Tibial artery (tissue), 4 donors: ENCODE data around the gene MMRN2.

Experiments used
- DNase-seq, 2 donors: peaks; one replicate each; pipeline ENCODE4 v3.0.0-alpha.2; 2019
- H3K27ac ChIP-seq, 2 donors: fragments of 200-600 bp; sonication (generic) in 1 of 2; 1 replicate in 1 of 2; 2 replicates in 1 of 2; pipeline ENCODE4 v1.5.1; 2018 to 2019; ENCODE audit warnings: mild to moderate bottlenecking in 1 of 2
- H3K27me3 ChIP-seq, 2 donors: fragments of 200-600 bp; sonication (generic) in 1 of 2; one replicate each; pipeline versions ENCODE4 v1.5.1 to v1.6.0; 2016 to 2019
- H3K36me3 ChIP-seq, 3 donors: fragments of 200-600 bp; sonication (generic) in 2 of 3; one replicate each; pipeline ENCODE4 v1.5.1; 2016 to 2019; ENCODE audit warnings: mild to moderate bottlenecking in 2 of 3
- H3K4me1 ChIP-seq, 4 donors: fragments of 200-600 bp; sonication (generic) in 2 of 4; 1 replicate in 3 of 4; 2 replicates in 1 of 4; pipeline ENCODE4 v1.5.1; 2016 to 2019
- H3K4me3 ChIP-seq, 2 donors: fragments of 200-600 bp; sonication (generic) in 1 of 2; 1 replicate in 1 of 2; 2 replicates in 1 of 2; pipeline ENCODE4 v1.5.1; 2018 to 2019; ENCODE audit warnings: mild to moderate bottlenecking in 2 of 2
- H3K9me3 ChIP-seq, 3 donors: fragments of 200-600 bp; sonication (generic) in 1 of 3; one replicate each; pipeline ENCODE4 v1.5.1; 2016 to 2019
- intact Hi-C: fragments of 100-400 bp; cut with DNase I; formaldehyde crosslinking; loops from one replicate; pipeline ENCODE4 v1.15.0; 2023; ENCODE audit warnings: low total_unique reads
- TF ChIP-seq, protein P1 (sequence below), 2 experiments: fragments of 200-600 bp in 1 of 2; fragments of 450-650 bp in 1 of 2; IDR thresholded peaks; one replicate each; pipeline ENCODE4 v1.5.1; 2017 to 2019; ENCODE audit warnings: antibody characterized with exemption in 2 of 2, mild to moderate bottlenecking in 1 of 2, moderate library complexity in 1 of 2

MMRN2 gene

GRCh38 chr10:86970162-86970981 is 13.0 kb upstream of the MMRN2 start:
- TF ChIP-seq, protein P1, sequence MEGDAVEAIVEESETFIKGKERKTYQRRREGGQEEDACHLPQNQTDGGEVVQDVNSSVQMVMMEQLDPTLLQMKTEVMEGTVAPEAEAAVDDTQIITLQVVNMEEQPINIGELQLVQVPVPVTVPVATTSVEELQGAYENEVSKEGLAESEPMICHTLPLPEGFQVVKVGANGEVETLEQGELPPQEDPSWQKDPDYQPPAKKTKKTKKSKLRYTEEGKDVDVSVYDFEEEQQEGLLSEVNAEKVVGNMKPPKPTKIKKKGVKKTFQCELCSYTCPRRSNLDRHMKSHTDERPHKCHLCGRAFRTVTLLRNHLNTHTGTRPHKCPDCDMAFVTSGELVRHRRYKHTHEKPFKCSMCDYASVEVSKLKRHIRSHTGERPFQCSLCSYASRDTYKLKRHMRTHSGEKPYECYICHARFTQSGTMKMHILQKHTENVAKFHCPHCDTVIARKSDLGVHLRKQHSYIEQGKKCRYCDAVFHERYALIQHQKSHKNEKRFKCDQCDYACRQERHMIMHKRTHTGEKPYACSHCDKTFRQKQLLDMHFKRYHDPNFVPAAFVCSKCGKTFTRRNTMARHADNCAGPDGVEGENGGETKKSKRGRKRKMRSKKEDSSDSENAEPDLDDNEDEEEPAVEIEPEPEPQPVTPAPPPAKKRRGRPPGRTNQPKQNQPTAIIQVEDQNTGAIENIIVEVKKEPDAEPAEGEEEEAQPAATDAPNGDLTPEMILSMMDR (IDR thresholded peaks at IDR 0.05): no peak
- Histone ChIP-seq H3K9me3 (no peaks in the 10 kb centered on the region), H3K4me1 (peaks cover 0 to 62% (median 52%) of the 10 kb centered on the region in 4 donors), H3K36me3 (peaks cover 0 to 4% (median 0%) of the 10 kb centered on the region in 3 donors), H3K27ac (peak overlapping the region; percentile 99 to 100), H3K27me3 (no peaks in the 10 kb centered on the region), H3K4me3 (peak overlapping the region; percentile 79 to 92)
- DNase-seq: peak; percentile 95 to 98
- intact Hi-C loops: no loop called here

- H3K36me3 ChIP-seq: peaks cover 0 to 4% (median 0%) of the 10 kb centered on the region in 3 donors
- intact Hi-C loops: loop anchor here (10.0 kb wide), 1 partner anchor 125 kb away; the partner anchor contains the start of genes GLUD1 and SHLD2
- peaks cover 0 to 65% (median 55%) of the 10 kb centered on the region in 4 donors for H3K4me1 ChIP-seq
- DNase-seq: peak in 1 of 2 donors; percentile 82
- H3K27ac ChIP-seq: peak overlapping the region; percentile 99 to 100
- H3K27me3 ChIP-seq: no peaks in the 10 kb centered on the region
- H3K4me3 ChIP-seq: peak overlapping the region; percentile 79 to 92
- TF ChIP-seq, protein P1 (IDR thresholded peaks at IDR 0.05): no peak
- H3K9me3 ChIP-seq: no peaks in the 10 kb centered on the region
Observed at GRCh38 chr10:86969421-86970041, 12.1 kb upstream of the MMRN2 start.

DNA sequence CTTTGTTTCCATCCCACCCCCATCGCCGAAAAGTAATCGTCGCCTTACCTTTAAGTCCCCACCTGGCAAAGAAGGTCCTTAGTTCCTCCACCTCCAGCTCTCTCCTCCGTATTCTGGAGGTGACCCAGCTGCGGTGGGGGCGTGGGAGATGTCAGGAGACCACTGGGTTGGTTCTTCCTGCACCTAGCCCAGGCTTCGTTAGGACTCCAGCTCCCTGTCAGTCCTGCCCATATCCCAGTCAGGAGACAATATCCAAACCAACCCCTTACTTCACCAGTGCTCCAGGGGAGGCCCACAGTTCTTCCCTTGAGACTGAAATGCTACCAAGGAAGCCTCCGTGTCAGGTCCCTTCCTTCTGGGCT is 11.6 kb upstream of the MMRN2 start:
- H3K4me1 ChIP-seq: peaks cover 0 to 71% (median 58%) of the 10 kb centered on the region in 4 donors
- H3K36me3 ChIP-seq: peaks cover 0 to 4% (median 0%) of the 10 kb centered on the region in 3 donors
- TF ChIP-seq, protein P1 (IDR thresholded peaks at IDR 0.05): no peak
- H3K4me3 ChIP-seq: peak overlapping the region; percentile 79 to 92
- H3K27ac ChIP-seq: peak overlapping the region; percentile 99 to 100
- no peak for DNase-seq
- H3K9me3 ChIP-seq: no peaks in the 10 kb centered on the region
- intact Hi-C loops: loop anchor here (10.0 kb wide), 1 partner anchor 126 kb away; the partner anchor contains the start of genes GLUD1 and SHLD2
- no peaks in the 10 kb centered on the region for H3K27me3 ChIP-seq

GRCh38 chr10:86968271-86968993 is 11.0 kb upstream of the MMRN2 start, which contains the start of gene ADIRF:
Gene ADIRF (plus strand): TSS chr10:86968482. CDS start chr10:86968545, 63 bp downstream.
- H3K4me3 ChIP-seq: peak within 1 kb of the TSS; percentile 79 to 92
- peak within 1 kb of the TSS; percentile 99 to 100 for H3K27ac ChIP-seq
- DNase-seq: peak; percentile 82 to 94
- TF ChIP-seq, protein P1 (IDR thresholded peaks at IDR 0.05): no peak
- H3K27me3 ChIP-seq: no peaks in the 10 kb centered on the region
- intact Hi-C loops: loop anchor here (10.0 kb wide), 1 partner anchor 126 kb away; the partner anchor contains the start of genes GLUD1 and SHLD2
- H3K4me1 ChIP-seq: peaks cover 0 to 72% (median 61%) of the 10 kb centered on the region in 4 donors
- H3K9me3 ChIP-seq: no peaks in the 10 kb centered on the region
- H3K36me3 ChIP-seq: peaks cover 0 to 4% (median 0%) of the 10 kb centered on the region in 3 donors

- Histone ChIP-seq H3K27ac (peak overlapping the region; percentile 99 to 100), H3K4me3 (peak overlapping the region; percentile 79 to 92), H3K4me1 (peaks cover 0 to 66% (median 58%) of the 10 kb centered on the region in 4 donors), H3K36me3 (no peaks in the 10 kb centered on the region), H3K27me3 (no peaks in the 10 kb centered on the region), H3K9me3 (no peaks in the 10 kb centered on the region)
- TF ChIP-seq, protein P1 (IDR thresholded peaks at IDR 0.05): no peak
- intact Hi-C loops: loop anchor here (10.0 kb wide), 1 partner anchor 127 kb away; the partner anchor contains the start of genes GLUD1 and SHLD2
- DNase-seq: peak in 1 of 2 donors; percentile 72
Observed at GRCh38 chr10:86967481-86967941, 10.1 kb upstream of the MMRN2 start.
